NCI-H2196 (cell line): Measurements from ENCODE around the gene PIK3CB.
A peak's percentile ranks its signal among the peaks of the same experiment; 100 is the strongest.
"Not testable (repeated sequence)": the region's sequence is repeated elsewhere in the genome, so short reads cannot be mapped to it uniquely, and the experiment has no call there.

Experiments
- DNase-seq: peaks from one replicate; lab custom pipeline; 2025; ENCODE audit not compliant: unreplicated experiment; lab: John Stamatoyannopoulos, UW

The PIK3CB gene

DNA sequence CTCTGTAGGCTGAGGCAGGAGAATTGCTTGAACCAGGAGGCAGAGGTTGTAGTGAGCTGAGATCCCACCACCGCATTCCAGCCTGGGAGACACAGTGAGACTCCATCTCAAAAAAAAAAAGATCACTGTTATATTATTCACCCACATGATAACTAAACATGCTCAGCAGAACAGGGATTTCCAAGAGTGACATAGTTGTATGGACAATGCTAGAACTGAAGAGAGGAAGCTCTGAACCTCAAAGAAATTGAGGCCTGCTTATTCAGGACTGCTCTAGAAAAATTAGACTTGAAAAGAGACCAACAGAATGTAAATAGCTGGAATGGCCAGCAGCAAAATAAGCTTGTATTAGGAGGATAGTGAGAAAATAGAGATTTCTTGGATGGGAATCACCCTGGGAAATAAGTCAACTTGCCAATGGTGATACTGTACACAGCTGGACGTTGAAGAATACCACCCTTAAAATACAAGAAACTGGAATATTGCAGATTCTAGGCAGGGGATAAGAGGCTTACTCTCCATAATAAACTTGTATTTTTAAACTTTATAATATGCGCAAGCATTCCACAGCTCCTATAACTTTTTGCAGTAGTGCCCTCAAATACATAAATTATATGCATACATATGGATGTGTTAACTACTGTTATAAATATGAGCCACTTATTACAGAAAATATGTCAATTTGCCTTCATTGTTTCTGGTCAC is 28.2 kb downstream of the PIK3CB start:
- no peak for DNase-seq

DNA sequence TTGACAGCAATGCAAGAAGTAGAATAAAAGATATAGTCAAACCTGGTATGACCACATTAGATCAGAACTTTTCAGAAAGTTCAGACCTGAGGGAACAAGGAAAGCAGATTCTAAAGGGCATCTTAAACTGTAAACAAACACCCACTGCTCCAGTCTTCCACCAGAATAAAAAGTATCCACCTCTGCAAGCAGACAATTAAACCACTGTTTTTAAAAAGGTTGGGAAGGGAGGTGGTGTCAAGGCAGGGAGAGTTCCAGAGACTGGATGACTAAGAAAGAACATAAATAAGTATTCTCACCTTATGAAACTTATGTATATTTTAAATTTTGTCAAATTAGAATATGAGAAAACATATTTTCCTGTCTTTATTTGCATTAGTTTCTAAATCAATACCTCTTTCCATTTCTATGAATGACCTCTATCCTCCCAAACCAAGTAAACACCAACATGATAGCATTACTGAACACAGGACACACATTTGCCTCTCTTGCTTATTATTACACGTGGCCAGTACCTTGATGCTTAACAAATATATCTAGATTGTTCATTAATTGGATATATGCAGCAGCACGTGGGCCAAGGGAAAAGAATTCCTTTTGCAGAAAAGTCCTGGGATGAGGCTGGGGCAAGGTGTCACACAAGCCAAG is 31.6 kb downstream of the PIK3CB start:
- DNase-seq, result no peak

DNA sequence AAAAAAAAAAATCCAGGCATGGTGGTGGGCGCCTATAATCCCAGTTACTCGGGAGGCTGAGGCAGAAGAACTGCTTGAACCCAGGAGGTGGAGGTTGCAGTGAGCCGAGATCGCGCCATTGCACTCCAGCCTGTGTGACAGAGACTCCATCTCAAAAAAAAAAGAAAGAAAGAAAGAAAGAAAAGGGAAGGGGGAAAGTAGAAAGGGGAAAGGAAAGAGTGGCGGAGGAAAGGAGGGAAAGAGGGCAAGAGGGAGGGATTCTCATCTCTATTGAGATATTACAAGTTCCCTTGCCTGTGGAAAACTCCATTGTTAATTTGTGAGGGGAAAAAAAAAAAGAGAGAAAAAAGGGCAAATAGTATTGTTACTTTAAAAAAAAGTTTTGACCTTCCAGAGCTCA is 32.5 kb downstream of the PIK3CB start:
- DNase-seq, result not testable (repeated sequence)

DNA sequence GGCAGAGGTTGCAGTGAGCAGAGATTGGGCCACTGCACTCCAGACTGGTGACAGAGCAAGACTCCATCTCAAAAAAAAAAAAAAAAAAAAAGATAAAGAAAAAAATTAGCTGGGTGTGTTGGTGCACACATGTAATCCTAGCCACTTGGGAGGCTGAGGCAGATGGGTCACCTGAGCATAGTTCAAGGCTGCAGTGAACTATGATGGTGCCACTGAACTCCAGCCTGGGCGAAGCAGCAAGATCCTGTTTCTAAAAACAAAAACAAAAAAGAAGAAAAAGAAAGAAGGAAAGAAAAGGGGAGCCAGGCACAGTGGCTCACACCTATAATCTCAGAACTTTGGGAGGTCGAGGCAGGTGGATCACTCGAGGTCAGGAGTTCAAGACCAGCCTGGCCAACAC is 32.9 kb downstream of the PIK3CB start:
- DNase-seq, result no peak

DNA sequence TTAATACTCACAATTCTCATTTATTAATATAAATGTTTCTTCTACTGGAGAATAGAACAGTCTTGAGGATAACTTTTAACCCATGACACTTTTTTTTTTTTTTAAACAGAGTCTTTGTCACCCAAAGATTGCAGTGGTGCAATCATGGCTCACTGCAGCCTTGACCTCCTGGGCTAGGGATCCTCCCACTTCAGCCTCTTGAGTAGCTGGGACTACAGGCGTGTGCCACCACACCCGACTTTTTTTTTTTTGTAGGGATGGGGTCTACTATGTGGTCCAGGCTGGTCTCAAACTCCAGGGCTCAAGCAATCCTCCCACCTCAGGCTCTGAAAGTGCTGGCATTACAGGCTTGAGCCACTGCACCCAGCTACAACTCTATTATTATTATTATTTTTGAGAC is 34.5 kb downstream of the PIK3CB start:
- no peak for DNase-seq

DNA sequence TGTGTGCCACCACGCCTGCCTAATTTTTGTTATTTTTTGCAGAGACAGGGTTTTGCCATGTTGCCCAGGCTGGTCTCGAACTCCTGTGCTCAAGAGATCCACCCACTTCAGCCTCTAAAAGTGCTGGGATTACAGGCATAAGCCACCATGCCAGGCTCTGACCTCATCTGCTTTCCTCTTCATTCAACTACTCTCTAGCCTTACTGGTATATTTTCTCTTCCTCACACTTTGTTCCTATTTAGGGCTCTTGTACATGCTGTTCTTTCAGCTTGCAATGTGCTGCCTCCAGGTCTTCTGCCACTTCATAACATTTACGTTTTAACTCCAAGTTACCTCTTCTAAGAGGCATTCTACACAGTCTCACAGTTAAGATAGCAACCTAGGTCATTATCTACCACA is 34.9 kb downstream of the PIK3CB start:
- no peak for DNase-seq

DNA sequence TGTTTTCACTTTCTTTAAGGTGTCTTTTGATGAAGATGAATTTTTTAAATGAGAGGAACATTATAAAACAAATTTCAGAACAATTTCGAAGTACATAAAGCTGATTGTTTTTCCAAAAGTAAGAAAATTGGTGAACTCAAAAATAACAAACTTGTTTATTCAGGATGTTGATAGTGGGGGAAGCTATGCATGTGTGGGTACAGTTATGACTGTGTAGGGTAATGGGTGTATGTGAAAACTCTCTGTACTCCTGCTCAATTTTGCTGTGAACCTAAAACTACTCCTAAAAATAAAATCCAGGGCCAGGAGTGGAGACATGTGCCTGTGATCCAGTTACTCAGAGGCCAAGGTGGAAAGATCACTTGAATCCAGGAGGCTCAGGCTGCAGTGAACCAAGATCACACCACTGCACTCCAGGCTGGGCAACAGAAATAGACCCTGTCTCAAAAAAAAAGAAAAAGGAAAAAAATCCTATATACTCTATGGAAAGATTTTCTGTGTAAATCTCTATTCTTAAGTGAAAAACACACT is 37.2 kb downstream of the PIK3CB start:
- no peak for DNase-seq

DNA sequence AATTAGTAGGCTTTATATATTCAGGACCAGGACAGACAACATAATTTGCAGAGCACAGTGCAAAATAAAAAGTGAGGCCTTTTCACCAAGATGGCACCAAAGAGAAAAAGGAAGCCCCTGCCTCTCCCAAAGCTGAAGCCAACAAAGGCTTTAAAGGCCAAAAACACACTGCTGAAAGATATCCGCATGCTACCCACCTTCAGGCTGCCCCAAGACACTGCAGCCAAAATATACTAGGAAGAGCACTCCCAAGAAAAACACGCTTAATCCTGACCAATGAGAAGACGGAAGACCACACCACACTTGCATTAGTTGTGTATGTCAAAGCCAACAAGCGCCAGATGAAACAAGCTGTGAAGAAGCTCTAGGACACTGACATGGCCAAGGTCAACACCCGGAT is 38.0 kb downstream of the PIK3CB start:
- DNase-seq, result no peak

DNA sequence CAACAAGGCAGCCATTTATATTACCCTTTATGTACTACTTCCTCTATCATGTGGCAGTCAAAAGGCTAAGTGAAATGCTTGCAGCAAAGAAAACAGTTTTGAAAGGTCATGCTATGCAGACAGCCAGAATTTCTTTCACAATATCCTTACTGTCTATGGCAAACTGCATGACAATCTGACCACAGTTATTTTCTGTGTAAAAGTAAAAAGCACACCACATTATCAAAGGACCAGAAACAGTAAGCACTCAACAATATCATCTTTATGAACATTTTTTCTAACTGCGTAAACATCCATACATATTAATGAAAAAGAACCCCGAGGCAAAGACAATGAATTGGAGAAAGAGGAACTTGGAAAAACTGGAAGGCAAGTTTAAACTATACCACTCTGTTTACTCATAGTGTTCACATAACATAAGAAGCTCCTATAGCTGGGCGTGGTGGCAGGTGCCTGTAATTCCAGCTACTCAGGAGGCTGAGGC is 47.9 kb downstream of the PIK3CB start:
- DNase-seq, result no peak

DNA sequence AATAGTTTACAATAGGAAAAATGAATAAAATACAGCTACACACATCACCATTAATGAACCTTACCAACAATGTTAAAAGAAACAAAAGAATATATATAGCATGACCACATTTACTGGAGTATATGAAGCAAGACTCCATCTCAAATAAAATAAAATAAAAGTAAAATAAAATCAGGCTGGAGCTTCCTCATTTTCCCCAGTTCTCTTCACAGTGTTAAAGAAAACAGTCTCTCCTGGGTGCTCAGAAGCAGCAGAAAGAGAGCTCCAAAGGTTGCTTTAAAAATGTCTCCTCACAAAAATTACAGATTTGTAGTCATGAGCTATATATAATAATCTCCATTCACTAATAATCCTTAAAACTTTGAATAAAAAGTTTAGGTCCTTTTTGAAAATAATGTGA is 48.8 kb downstream of the PIK3CB start:
- DNase-seq, result no peak

DNA sequence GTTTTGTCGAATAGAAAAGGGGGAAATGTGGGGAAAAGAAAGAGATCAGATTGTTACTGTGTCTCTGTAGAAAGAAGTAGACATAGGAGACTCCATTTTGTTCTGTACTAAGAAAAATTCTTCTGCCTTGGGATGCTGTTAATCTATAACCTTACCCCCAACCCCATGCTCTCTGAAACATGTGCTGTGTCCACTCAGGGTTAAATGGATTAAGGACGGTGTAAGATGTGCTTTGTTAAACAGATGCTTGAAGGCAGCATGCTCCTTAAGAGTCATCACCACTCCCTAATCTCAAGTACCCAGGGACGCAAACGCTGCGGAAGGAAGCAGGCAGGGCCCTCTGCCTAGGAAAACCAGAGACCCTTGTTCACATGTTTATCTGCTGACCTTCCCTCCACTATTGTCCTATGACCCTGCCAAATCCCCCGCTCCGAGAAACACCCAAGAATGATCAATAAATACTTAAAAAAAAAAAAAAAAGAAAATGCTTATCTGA is 49.3 kb downstream of the PIK3CB start:
- DNase-seq, result not testable (repeated sequence)

DNA sequence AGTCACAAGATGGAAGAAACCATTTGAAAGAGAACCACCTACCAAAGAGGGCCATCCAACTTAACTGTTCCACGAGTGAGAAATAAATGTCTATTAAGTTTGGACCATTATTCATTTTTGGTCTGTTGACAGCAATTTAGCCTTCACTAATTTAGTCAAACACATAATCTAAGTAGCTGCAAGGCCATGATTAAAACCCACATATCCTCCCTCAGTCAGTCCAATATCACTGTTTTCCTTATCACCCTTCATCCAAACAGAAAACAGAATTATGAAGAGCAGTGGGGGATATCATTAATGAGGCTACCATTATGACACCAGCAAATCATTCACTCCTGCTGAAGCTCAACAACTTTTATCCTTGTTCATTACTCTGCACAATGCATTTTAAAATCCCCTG is 52.0 kb downstream of the PIK3CB start:
- no peak for DNase-seq

DNA sequence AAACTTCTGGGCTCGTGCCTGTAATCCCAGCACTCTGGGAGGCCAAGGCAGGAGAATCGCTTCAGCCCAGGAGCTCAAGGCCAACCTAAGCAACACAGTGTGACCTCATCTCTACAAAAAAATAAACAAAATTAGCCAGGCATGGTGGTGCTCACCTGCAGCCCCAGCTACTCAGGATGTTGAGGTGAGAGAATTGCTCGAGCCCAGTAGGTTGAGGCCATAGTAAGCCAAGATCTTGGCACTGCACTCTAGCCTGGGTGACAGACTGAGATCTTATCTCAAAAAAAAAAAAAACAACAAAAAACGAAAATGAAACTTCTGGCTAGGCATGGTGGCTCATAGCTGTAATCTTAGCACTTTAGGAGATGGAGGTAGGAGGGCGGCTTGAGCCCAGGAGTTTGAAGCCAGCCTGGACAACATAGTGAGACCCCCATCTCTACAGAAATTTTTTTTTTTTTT is 53.7 kb downstream of the PIK3CB start:
- peak; percentile 32 for DNase-seq

DNA sequence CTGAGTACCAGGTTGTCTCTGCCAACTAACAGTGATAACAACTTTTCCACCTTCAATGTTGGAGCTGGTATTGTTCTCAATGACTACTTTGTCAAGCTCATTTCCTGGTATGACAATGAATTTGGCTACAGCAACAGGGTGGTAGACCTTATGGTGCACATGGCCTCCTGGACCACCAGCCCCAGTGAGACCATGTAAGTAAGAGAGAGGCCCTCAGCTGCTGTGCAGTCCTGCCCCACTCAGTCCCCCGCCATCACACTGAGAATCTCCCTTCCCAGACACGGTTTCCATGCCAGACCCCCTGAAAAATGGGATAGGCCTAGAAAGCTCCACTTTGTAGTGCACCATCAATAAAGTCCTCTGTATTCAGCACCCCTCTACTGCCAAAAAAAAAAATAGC is 56.1 kb downstream of the PIK3CB start:
- no peak for DNase-seq

DNA sequence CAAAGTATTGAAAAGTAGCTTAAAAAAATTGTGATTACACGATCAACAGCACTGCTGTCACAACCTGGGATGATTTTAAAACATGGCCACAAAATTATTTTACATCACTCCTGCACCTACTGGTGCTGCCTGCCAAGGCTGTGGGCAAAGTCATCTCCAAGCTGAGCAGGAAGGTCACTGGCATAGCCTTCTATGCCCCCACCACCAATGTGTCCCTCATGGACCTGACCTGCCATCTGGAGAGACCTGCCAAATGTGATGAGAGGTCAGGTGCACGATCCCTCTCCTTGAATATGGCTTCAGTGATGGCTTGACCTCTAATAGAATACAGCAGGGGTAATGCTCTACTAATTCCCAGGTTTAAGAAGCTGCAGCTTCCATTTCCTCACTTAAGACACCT is 57.8 kb downstream of the PIK3CB start:
- no peak for DNase-seq

DNA sequence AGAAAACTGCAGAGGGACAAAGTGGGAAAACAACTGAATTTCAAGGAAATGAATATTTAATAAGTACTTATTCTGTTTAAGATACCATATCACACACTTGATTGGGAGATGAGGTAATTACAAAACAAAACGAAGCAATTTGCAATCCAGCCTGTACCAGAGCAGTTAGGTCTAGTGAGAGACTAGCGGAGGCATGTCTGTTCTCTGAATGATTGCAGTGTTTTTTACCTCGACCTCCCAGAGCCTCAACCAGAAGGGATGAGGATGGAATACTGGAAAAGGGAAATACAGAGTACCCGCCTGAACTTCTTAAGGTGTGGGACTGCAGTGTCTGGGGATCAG is 59.5 kb downstream of the PIK3CB start:
- DNase-seq, result peak; percentile 52

DNA sequence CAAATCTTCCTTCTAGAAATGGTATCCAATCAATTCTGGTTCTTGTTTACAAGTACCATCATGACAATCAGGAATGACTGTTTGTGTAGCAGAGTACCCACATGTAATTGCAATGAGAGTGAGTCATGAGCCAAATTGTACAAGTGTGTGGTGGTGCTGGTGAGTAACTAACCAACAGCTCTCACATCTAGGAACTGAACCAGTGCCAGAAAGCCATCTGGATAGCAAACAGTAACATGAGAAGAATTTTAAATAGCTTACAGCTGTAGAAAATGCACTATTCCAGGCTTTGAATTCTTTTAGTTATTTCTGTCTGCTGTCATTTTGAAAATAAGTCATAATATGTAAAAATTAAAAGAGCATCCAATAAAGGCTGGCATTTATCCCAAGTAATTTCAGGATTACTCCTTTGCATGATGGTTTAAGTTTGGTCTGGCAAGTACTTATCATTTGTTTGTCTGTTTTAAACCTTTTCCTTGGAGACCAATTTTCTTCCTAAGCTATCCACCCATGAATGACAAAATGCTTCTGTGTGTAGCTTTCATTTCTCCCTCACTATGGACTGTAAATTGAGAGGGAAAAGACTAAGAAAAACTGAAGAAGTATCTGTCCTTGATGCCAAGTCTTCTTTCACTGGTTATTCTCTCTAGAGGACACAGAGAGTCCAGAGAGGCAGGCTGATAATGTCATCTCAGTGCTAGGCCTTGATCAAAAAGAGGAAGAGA is 60.0 kb downstream of the PIK3CB start:
- DNase-seq, result peak; percentile 98

DNA sequence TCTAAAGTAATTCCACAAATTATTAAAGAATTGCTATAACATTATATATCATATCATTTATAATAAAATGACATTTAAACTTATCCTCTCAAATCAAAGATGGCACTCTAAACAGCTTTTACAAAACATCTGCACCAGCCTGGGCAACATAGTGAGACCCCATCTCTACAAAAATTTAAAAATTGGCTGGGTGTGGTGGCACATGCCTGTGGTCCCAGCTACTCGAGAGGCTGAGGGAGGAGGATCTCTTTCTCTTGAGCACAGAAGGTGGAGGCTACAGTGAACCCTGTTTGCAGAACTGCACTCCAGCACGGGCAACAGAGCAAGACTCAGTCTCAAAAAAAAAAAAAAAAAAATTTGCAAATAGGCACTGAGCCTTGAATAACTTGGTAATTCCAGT is 63.1 kb downstream of the PIK3CB start:
- DNase-seq, result no peak

DNA sequence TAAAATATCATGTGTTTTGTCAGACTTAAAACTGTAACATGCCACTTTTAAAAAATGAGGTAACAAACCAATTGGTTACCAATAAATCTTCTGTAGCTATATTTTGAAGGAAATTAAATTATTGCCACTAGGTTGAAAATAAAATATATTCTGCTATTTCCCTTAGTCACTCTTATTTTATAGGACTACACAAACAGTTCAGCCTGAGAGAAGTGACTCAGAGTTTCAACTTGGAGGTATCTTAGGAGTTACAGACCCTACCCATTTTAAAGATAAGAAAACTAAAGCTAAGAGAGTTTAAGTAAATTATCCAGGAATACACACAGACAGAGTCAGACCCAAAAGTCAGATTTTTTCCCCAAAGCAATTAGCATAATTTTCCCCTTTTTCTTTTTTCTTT is 65.1 kb downstream of the PIK3CB start:
- DNase-seq, result no peak

DNA sequence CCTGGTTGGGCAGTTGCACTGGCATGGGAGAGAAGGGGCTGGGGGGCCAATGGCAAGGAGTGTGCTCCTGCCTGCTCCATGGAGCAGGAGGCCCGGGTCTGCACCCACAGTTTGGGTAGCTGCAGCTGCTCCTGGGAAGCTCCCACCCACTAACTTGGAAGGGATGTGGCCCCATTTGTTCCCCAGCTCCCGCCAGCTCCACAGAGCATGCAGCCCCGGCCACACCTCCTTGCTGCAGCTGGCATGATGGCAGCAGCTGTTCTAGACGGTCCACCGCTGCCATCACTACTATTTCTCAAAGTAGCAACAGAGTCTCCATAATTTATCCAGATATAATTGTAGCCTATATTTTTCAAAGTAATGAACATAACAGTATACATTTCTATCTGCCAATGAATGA is 65.8 kb downstream of the PIK3CB start:
- no peak for DNase-seq

DNA sequence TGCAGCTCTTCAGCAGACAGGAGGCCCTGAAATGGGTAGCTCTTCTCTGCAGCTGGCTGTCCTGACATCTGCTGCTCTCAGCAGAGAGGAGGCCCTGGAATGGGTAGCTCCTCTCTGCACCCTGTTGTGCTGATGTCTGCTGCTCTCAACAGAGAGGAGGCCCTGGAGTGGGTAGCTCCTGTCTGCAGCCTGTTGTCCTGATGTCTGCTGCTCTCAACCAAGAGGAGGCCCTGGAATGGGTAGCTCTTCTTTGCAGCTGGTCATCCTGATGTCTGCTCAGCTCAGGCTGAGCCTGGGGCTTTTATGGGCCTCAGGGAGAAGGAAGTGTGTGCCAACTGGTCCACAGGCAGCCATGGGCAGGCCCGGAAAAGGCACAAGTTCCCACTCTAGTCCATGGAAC is 66.6 kb downstream of the PIK3CB start:
- no peak for DNase-seq
